NCI-H146 treated with DMSO at 0.1 percent for 48 hours (cell line): ENCODE data around the gene HOXC4.
"Not testable (repeated sequence)": the region's sequence is repeated elsewhere in the genome, so short reads cannot be mapped to it uniquely, and the experiment has no call there.

ENCODE experiments used
- DNase-seq: peaks from one replicate; lab custom pipeline; 2025; ENCODE audit not compliant: unreplicated experiment; lab: John Stamatoyannopoulos, UW

HOXC4 gene

GRCh38 chr12:54081581-54082396 is 28.2 kb downstream of the HOXC4 start:
- DNase-seq: not testable (repeated sequence)

- no peak for DNase-seq
Measured at GRCh38 chr12:54082397-54082892, 28.8 kb downstream of the HOXC4 start.

GRCh38 chr12:54088011-54088410 is 34.4 kb downstream of the HOXC4 start:
- DNase-seq: not testable (repeated sequence)

GRCh38 chr12:54089465-54089864 is 35.8 kb downstream of the HOXC4 start:
- not testable (repeated sequence) for DNase-seq

DNA sequence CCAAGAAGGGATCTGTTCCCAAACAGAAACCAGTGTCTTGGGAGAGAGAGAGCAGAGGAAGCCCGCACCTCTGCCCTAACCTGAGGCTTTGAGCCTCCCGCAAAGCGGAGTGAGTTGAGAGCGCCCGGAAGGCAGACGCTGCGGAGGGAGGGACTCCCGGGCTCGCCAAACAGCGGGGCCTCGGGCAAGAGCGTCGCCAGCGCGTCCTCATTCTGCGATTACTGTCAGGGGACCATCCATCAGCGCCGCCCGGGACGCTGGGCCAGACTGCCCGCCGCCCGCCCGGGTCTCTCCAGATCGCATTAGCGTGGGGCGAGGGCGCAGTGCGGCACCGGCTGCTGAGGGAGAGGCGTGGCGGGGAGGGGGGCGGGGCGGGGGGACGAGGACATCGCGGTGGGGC is 36.7 kb downstream of the HOXC4 start:
- DNase-seq: not testable (repeated sequence)

GRCh38 chr12:54092943-54093342 is 39.3 kb downstream of the HOXC4 start:
- DNase-seq: not testable (repeated sequence)

GRCh38 chr12:54095928-54096327 is 42.3 kb downstream of the HOXC4 start:
- DNase-seq: not testable (repeated sequence)

- DNase-seq: not testable (repeated sequence)
Measured at GRCh38 chr12:54098644-54099043, 45.0 kb downstream of the HOXC4 start.

- not testable (repeated sequence) for DNase-seq
Measured at GRCh38 chr12:54100588-54100987, 47.0 kb downstream of the HOXC4 start.

GRCh38 chr12:54102223-54102622 is 48.6 kb downstream of the HOXC4 start:
- not testable (repeated sequence) for DNase-seq

GRCh38 chr12:54103827-54104226 is 50.2 kb downstream of the HOXC4 start:
- DNase-seq: not testable (repeated sequence)
